ENCODE measurements around the gene DNAJC3. TPM values are rescaled to one million over a fixed set of nuclear protein-coding genes. Genes with fewer than 3 reads are reported as not detected.

Gene DNAJC3
- polyA plus RNA-seq, 1 donor (not counting 4 experiments of a cell fraction or from before 2014, with no cell fraction given) = 23.8 TPM

GRCh38 chr13:95628488-95628887, 48.5 kb upstream of the DNAJC3 start:
- Histone ChIP-seq H3K9me1 (ENCODE audit: control insufficient read depth, extremely low read depth, insufficient read depth, low read length) (no peaks in the 10 kb centered on the region), H3K4me3 (ENCODE audit: control insufficient read depth in 2 of 3, extremely low read depth in 1 of 3, insufficient read depth in 2 of 3, low read depth in 1 of 3, low read length in 3 of 3) (no peak overlapping the region), H3K4me2 (ENCODE audit: control insufficient read depth, extremely low read depth, insufficient read depth, low read depth, low read length) (no peak overlapping the region), H3K27me3 (ENCODE audit: control insufficient read depth, extremely low read depth, insufficient read depth, low read length) (no peaks in the 10 kb centered on the region), H3K4me1 (ENCODE audit: control insufficient read depth, extremely low read depth, insufficient read depth, low read length) (no peaks in the 10 kb centered on the region), H4K20me1 (ENCODE audit: control insufficient read depth, extremely low read depth, insufficient read depth, low read length) (no peaks in the 10 kb centered on the region), H3K79me2 (ENCODE audit: control insufficient read depth, insufficient read depth, low read length) (no peaks in the 10 kb centered on the region), H3K36me3 (ENCODE audit: control insufficient read depth in 2 of 2, extremely low read depth in 1 of 2, insufficient read depth in 2 of 2, low read length in 2 of 2) (no peaks in the 10 kb centered on the region), H3K27ac (ENCODE audit: control insufficient read depth, insufficient read depth, low read length) (no peak overlapping the region), H3K9ac (ENCODE audit: control insufficient read depth, extremely low read depth, insufficient read depth, low read length) (no peak overlapping the region), H2AFZ (ENCODE audit: control insufficient read depth, low read length) (no peak overlapping the region), H3K9me3 (ENCODE audit: control insufficient read depth, low read depth, low read length) (no peaks in the 10 kb centered on the region)
- DNase-seq (ENCODE audit: low read depth, low spot score) (no peak), FAIRE-seq (no peak)
- dilution Hi-C loops (cut with MboI; ENCODE audit: extremely low pct_ligation_motif_present, low sequenced_read_pairs) = no loop called here
- TF ChIP-seq EZH2 (IDR thresholded peaks at IDR 0.05; ENCODE audit: low read length) (no peak), CTCF (optimal IDR thresholded peaks at IDR 0.05 in 1 of 3, IDR thresholded peaks at IDR 0.05 in 1 of 3, conservative IDR thresholded peaks at IDR 0.05 in 1 of 3; ENCODE audit: extremely low read depth in 1 of 3, insufficient read depth in 2 of 3, low read length in 3 of 3) (no peak)

GRCh38 chr13:95629071-95629470, 47.9 kb upstream of the DNAJC3 start:
- H3K4me1 ChIP-seq (ENCODE audit: control insufficient read depth, extremely low read depth, insufficient read depth, low read length) = no peaks in the 10 kb centered on the region
- H4K20me1 ChIP-seq (ENCODE audit: control insufficient read depth, extremely low read depth, insufficient read depth, low read length) = no peaks in the 10 kb centered on the region
- dilution Hi-C loops (cut with MboI; ENCODE audit: extremely low pct_ligation_motif_present, low sequenced_read_pairs) = no loop called here
- no peak overlapping the region for H3K4me3 ChIP-seq (ENCODE audit: control insufficient read depth in 2 of 3, extremely low read depth in 1 of 3, insufficient read depth in 2 of 3, low read depth in 1 of 3, low read length in 3 of 3)
- H3K27ac ChIP-seq (ENCODE audit: control insufficient read depth, insufficient read depth, low read length) = no peak overlapping the region
- H3K79me2 ChIP-seq (ENCODE audit: control insufficient read depth, insufficient read depth, low read length) = no peaks in the 10 kb centered on the region
- H3K27me3 ChIP-seq (ENCODE audit: control insufficient read depth, extremely low read depth, insufficient read depth, low read length) = no peaks in the 10 kb centered on the region
- no peak for FAIRE-seq
- no peaks in the 10 kb centered on the region for H3K9me1 ChIP-seq (ENCODE audit: control insufficient read depth, extremely low read depth, insufficient read depth, low read length)
- TF ChIP-seq CTCF (optimal IDR thresholded peaks at IDR 0.05 in 1 of 3, IDR thresholded peaks at IDR 0.05 in 1 of 3, conservative IDR thresholded peaks at IDR 0.05 in 1 of 3; ENCODE audit: extremely low read depth in 1 of 3, insufficient read depth in 2 of 3, low read length in 3 of 3) = no peak
- TF ChIP-seq EZH2 (IDR thresholded peaks at IDR 0.05; ENCODE audit: low read length) = no peak
- H3K9ac ChIP-seq (ENCODE audit: control insufficient read depth, extremely low read depth, insufficient read depth, low read length) = no peak overlapping the region
- H3K4me2 ChIP-seq (ENCODE audit: control insufficient read depth, extremely low read depth, insufficient read depth, low read depth, low read length) = no peak overlapping the region
- no peaks in the 10 kb centered on the region for H3K36me3 ChIP-seq (ENCODE audit: control insufficient read depth in 2 of 2, extremely low read depth in 1 of 2, insufficient read depth in 2 of 2, low read length in 2 of 2)
- no peak overlapping the region for H2AFZ ChIP-seq (ENCODE audit: control insufficient read depth, low read length)
- no peak for DNase-seq (ENCODE audit: low read depth, low spot score)
- H3K9me3 ChIP-seq (ENCODE audit: control insufficient read depth, low read depth, low read length) = no peaks in the 10 kb centered on the region
